GM06990 (cell line): ENCODE data around the gene PC.

Experiments used
- DNase-seq: peaks from one replicate; pipeline ENCODE4 v3.0.0-alpha.2; 2011; ENCODE audit not compliant: insufficient read length; ENCODE audit errors: extremely low read depth
- H3K27me3 ChIP-seq: replicated peaks from 2 replicates; pipeline ENCODE4 v1.6.0; 2011; ENCODE audit warnings: low read length; ENCODE audit not compliant: control insufficient read depth, insufficient read depth
- H3K36me3 ChIP-seq: 2 replicates; pipeline ENCODE4 v1.5.1; 2011; ENCODE audit warnings: low read length; ENCODE audit not compliant: control insufficient read depth, insufficient read depth
- H3K4me3 ChIP-seq: replicated peaks from 2 replicates; pipeline ENCODE4 v1.5.1; 2011; ENCODE audit warnings: low read depth, mild to moderate bottlenecking, control low read depth, low read length
- TF ChIP-seq, protein P1 (sequence below): IDR thresholded peaks from 2 replicates; pipeline ENCODE4 v1.5.1; 2011; ENCODE audit warnings: low read length, control low read depth, mild to moderate bottlenecking, inconsistent platforms; ENCODE audit not compliant: insufficient read depth, poor library complexity, severe bottlenecking

Gene PC

DNA sequence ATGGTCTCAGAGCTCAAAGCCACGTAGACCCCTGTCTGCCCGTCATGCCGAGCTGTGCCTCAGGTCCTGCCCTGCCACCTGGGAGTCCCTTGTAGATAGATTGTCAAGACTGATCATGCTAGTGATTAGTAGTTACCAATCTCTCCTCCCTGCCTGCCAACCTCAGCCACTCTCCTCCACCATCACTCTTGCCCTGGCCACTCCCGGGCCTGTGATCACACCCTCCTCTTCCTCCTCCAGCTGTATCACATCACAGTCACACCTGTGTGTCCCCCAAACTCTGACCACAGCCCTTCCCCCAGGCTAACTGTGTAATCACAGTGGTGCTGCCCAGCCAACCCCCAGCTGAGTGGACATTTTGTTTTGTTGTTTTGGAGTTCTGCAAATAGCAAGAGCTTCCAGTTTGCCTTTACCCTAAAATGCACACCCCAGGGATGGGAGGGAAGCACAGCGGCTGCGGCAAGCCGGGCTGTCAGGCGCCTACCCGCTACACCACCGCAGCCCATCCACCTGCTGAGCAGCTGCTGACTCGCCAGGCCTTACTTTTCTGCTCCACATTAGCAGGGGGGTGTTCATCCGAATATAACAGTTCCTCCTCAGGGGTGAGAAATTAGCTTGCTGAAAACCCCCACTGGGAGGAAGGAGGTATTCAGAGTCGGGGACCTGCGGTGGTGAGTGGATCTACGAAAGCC, 55.6 kb downstream of the PC start:
- H3K27me3 ChIP-seq: no peaks in the 10 kb centered on the region; the same call in 1 of the 2 replicates

DNA sequence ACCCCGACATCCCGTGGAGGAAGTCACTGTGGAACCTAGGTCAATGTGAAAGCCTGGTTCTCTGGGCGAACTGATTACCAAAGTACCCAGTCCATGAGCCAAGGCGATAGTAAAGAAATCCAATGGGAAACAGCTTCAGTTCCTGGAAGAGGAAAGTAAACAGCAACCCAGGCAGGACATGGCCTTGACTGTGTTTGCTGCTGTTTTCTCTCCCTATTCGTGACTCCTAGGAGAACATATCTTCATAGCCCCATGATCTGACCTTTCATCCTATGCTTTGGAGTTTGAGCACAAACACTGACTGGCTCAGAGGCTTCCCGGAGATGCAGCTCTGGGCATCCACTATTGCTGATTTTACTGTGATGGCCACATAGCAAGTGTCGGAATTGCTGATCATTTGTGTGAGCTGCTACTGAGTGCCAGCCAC, 56.2 kb downstream of the PC start:
- TF ChIP-seq, protein P1, sequence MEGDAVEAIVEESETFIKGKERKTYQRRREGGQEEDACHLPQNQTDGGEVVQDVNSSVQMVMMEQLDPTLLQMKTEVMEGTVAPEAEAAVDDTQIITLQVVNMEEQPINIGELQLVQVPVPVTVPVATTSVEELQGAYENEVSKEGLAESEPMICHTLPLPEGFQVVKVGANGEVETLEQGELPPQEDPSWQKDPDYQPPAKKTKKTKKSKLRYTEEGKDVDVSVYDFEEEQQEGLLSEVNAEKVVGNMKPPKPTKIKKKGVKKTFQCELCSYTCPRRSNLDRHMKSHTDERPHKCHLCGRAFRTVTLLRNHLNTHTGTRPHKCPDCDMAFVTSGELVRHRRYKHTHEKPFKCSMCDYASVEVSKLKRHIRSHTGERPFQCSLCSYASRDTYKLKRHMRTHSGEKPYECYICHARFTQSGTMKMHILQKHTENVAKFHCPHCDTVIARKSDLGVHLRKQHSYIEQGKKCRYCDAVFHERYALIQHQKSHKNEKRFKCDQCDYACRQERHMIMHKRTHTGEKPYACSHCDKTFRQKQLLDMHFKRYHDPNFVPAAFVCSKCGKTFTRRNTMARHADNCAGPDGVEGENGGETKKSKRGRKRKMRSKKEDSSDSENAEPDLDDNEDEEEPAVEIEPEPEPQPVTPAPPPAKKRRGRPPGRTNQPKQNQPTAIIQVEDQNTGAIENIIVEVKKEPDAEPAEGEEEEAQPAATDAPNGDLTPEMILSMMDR: no peak
- DNase-seq: no peak
- Histone ChIP-seq H3K4me3 (no peak overlapping the region), H3K36me3 (no peaks in the 10 kb centered on the region), H3K27me3 (no peaks in the 10 kb centered on the region)

More for the DNA sequence above, 55.6 kb downstream of the PC start:
- TF ChIP-seq, protein P1: no peak
- no peak overlapping the region for H3K4me3 ChIP-seq
- H3K36me3 ChIP-seq: no peaks in the 10 kb centered on the region
- no peak for DNase-seq

DNA sequence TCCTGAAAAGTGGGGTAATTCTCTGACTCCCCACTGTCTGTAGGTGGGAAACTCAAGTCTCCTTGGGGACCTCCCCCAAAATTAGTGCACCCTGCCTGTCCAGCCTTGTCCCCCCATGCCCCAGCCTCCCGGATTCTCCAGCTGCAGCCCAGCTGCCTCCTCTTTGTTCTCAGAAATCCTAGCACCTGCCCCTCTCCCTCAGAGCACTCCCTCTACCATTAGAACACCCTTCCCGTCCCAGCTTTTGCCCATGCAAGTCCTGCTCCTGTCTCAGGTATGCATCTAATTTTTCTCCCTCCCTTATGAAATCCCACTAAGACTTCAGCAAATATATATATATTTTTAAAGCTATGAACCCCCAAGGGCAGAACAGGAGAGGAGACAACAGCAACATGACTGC, 64.0 kb downstream of the PC start:
- H3K27me3 ChIP-seq: no peaks in the 10 kb centered on the region
- no peak for DNase-seq
- TF ChIP-seq, protein P1: no peak
- no peak overlapping the region for H3K4me3 ChIP-seq
- H3K36me3 ChIP-seq: no peaks in the 10 kb centered on the region

DNA sequence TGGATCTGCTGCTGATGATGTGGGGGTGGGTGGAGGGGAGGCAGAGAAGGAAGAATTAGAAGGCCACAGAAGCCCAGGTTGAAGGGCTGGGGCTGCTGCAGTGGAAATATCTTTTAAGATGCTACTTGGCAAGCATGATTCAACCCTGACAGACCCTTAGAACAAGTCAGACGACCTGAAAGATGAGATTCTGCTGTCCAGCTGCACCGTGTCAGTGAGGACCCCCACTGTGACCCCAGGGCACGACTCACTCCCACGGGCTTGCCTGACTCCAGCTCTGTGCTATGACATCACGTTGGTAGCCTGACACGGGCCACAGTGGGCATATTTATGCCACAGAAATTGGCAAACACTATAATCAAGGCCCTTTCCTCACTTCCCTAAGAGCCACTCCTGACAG, 65.3 kb downstream of the PC start:
- no peaks in the 10 kb centered on the region for H3K27me3 ChIP-seq
- H3K4me3 ChIP-seq: no peak overlapping the region
- TF ChIP-seq, protein P1: no peak
- no peaks in the 10 kb centered on the region for H3K36me3 ChIP-seq
- no peak for DNase-seq

DNA sequence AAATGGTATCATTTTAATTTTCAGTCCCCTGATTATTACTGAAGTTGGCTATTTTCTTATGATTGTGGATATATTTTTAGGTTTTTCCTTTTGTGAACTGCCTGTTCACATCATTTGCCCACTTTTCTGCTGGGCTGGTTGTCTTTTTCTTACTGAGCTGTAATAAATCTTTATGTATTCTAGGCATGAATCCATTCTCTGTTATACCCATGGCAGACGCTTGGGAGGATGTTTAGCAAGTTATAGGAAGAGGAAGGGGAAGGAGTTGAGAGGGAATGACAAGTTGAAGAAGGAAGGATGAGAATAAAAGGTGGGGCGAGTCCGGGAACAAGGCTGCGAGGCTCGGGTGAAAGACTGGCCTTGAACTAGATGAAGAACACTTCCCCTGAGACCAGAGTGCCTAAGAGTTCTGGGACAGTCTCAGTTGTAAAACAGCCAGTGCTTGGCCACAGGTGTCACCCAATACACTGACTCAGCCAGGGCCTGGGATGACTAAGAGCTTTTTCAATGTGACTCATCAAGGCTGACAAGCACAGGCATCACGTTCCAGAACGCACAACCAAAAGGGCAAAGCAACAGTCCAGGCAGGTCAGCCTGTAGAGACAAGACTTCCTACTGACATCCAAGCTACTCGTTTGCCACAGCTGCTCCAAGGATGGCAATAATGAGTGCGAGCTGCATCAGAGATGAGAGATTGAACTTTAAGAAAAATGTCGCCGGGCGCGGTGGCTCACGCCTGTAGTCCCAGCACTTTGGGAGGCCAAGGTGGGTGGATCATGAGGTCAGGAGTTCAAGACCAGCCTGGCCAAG, 66.1 kb downstream of the PC start:
- DNase-seq: peak; percentile 75
- TF ChIP-seq, protein P1: peak; percentile 19
- Histone ChIP-seq H3K4me3 (no peak overlapping the region), H3K36me3 (no peaks in the 10 kb centered on the region), H3K27me3 (no peaks in the 10 kb centered on the region)
